GM10266 (cell line): ENCODE measurements around the gene FOXL1.

ENCODE experiments used
- DNase-seq: peaks from one replicate; pipeline ENCODE4 v3.0.0; 2012; ENCODE audit errors: extremely low spot score
- CTCF ChIP-seq: IDR thresholded peaks from 2 replicates; pipeline ENCODE4 v1.5.1; 2012; ENCODE audit warnings: mild to moderate bottlenecking, low read depth; ENCODE audit not compliant: control insufficient read depth, insufficient read depth; ENCODE audit errors: missing control alignments

The FOXL1 gene

GRCh38 chr16:86621966-86622365 is 43.6 kb downstream of the FOXL1 start:
- no peak for TF ChIP-seq CTCF
- no peak for DNase-seq

- TF ChIP-seq CTCF: no peak
- no peak for DNase-seq
Measured at GRCh38 chr16:86622700-86623615, 44.6 kb downstream of the FOXL1 start.

- no peak for TF ChIP-seq CTCF
- no peak for DNase-seq
Measured at GRCh38 chr16:86625029-86625428, 46.7 kb downstream of the FOXL1 start.

GRCh38 chr16:86625821-86626220 is 47.5 kb downstream of the FOXL1 start:
- DNase-seq: no peak

GRCh38 chr16:86626284-86626683 is 47.9 kb downstream of the FOXL1 start:
- TF ChIP-seq CTCF: no peak
- DNase-seq: no peak

More at GRCh38 chr16:86625821-86626220, 47.5 kb downstream of the FOXL1 start:
- TF ChIP-seq CTCF: no peak

- no peak for TF ChIP-seq CTCF
- no peak for DNase-seq
Measured at GRCh38 chr16:86626966-86627365, 48.6 kb downstream of the FOXL1 start.

GRCh38 chr16:86628614-86629013 is 50.3 kb downstream of the FOXL1 start:
- no peak for TF ChIP-seq CTCF
- DNase-seq: no peak
